Mesenteric fat pad (tissue), 1 donor: Measurements from ENCODE around the gene TNFRSF13B. TPM values are rescaled to one million over a fixed set of nuclear protein-coding genes. Genes with fewer than 3 reads are reported as not detected.
"Not testable (repeated sequence)": the region's sequence is repeated elsewhere in the genome, so short reads cannot be mapped to it uniquely, and the experiment has no call there.

Experiments
- DNase-seq: peaks from one replicate; pipeline ENCODE4 v3.0.0-alpha.2; 2020; ENCODE audit warnings: low spot score
- total RNA-seq: library from RNA; stranded (reverse); fragmentation: NEBNext Ultra II Directional; extraction: Animal tissue kit (Norgen Biotek cat#: 25700); gene quantifications from one replicate; pipeline ENCODE4 v1.2.1, GENCODE V29; 2021
- donor health status: DM: yes; HTN: yes; CAD: no.

The TNFRSF13B gene
- total RNA-seq, 1 donor from 2014 or later: not detected

- not testable (repeated sequence) for DNase-seq
Observed at GRCh38 chr17:17007891-17008290, 36.0 kb upstream of the TNFRSF13B start.

DNA sequence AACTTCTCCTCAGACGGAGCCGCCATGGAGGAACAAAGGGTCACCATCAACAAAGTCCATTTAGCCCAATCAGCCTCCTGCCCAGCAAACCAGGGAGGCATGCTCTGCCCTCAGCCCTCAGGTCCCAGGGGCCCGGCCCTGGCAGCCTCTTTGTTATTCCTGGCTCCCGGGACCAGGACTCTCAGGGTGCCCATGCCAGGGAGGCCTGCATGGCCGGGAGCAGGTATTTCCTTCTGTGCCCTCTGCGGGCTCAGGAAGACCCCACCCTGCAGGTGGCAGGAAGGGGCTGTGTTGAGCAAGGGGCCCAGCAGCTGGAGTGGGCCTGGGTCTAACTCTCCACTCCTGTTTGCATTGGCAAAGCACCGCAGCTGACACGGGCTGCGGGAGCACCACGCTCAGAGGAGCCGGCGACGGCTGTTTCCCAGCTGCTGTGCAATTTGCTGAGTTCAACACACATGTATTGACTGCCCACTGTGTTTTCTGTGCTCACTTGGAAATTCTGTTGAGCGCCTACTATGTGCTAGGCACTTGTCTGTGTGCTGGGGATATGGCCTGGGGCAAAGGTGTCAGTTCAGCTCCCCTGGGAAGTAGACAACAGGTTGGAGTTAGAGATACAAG is 33.2 kb upstream of the TNFRSF13B start:
- DNase-seq: not testable (repeated sequence)

DNA sequence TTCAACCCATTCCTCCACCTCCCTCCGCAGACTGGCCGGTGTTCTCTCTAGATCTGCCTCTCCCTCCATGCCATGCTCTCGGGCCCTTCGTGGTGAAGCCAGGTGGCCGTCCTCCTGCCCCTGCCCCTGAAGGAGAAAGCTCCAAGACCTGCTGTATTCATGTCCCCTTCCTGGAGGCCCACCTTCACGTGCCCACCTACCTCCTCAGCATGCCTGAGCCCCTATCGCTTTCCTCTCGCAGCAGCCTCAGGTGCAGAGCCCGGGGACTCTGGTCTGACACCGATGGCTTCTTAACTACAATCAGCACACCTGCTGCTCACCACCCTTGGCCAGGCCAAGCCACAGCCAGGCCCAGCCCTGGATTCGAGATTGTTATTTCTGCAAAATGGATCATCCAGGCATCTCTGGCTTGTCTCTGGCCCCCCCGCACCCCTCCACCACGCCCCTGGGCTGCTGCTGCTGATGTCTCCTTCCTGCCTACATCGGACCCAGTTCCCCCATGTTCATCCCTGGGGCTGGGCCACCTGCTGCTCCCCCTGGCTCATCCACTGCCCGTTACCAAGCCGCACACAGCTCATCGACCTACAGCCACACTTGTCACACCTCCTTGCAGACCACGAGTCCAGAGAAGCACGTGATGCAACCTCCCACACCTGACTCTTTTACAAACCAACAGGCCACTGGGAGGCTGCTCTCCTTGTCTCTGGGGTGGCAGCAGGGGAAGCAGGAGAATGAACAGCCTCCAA is 32.5 kb upstream of the TNFRSF13B start:
- no peak for DNase-seq

GRCh38 chr17:17002731-17003715 is 31.1 kb upstream of the TNFRSF13B start:
- DNase-seq: not testable (repeated sequence)

GRCh38 chr17:17001874-17002520 is 30.1 kb upstream of the TNFRSF13B start:
- peak; percentile 93 for DNase-seq

GRCh38 chr17:17001076-17001777 is 29.3 kb upstream of the TNFRSF13B start:
- no peak for DNase-seq

DNA sequence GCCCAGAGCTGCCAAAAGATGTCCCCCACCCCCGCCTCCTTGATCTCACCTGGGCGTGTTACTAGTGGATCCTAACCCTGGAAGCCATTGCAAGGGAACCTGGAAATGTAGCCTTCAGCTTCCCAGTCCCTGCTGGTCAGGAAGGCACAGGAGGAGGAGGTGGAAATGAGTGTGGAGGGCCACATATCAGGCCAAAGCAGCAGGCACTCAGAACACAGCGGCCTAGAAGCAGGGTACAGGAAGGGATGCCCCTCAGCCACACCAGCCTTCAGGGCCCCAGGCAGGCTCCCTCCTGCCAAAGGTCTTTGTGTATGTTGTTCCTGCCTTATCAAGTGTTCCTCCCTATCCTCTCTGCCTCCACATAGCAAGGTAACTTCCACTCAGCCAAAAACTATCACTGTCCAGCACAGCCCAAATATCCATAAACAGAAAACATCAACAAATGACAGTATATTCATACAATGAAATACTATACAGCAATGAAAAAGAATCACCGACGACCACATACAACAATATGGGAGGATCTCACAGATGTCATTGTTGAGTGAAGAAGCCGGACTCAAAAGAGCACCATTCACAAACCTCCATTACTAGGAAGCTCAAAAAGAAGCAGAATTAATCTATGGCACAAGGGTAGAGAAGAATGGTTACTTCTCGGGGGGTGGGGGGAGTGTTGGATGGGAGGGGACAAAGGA is 28.2 kb upstream of the TNFRSF13B start:
- DNase-seq: no peak

GRCh38 chr17:16997514-16998429 is 25.9 kb upstream of the TNFRSF13B start:
- DNase-seq: no peak

- DNase-seq: not testable (repeated sequence)
Observed at GRCh38 chr17:16996726-16997125, 24.8 kb upstream of the TNFRSF13B start.

DNA sequence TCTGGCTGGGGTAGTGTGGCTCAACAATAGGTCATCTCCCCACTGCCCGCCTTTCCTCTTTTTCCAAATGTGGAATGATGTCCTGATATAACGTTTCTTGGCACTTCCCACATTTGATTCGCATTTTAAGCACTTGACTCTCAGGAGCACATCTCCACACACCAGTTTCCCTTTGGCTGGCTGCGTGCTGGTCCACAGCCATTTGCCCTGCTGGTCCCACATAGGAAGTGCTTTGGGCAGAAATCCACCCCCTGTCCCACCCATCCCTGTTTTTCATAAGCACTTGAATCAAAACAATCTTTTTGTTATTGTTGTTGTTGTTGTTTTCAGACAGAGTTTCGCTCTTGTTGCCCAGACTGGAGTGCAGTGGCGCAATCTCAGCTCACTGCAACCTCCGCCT is 24.0 kb upstream of the TNFRSF13B start:
- DNase-seq: no peak

GRCh38 chr17:16994631-16995030 is 22.7 kb upstream of the TNFRSF13B start:
- DNase-seq: no peak

- peak; percentile 93 for DNase-seq
Observed at GRCh38 chr17:16991349-16992009, 19.6 kb upstream of the TNFRSF13B start.

GRCh38 chr17:16989953-16990860 is 18.3 kb upstream of the TNFRSF13B start:
- peak; percentile 80 for DNase-seq

GRCh38 chr17:16989230-16989952 is 17.5 kb upstream of the TNFRSF13B start:
- peak; percentile 64 for DNase-seq

GRCh38 chr17:16988749-16989229 is 16.9 kb upstream of the TNFRSF13B start:
- peak; percentile 62 for DNase-seq
